Measurements from ENCODE around the gene TRIM33.

TRIM33 gene

GRCh38 chr1:114349891-114350605 lies 161.0 kb downstream of the TRIM33 start:
- no peak for DNase-seq (ENCODE audit: low read depth)

- no peak for DNase-seq (ENCODE audit: low read depth)
Measured at GRCh38 chr1:114347431-114348209, 163.4 kb downstream of the TRIM33 start.

- DNase-seq (ENCODE audit: low read depth): peak; percentile 76
Measured at GRCh38 chr1:114346480-114347029, 164.4 kb downstream of the TRIM33 start.

- DNase-seq (ENCODE audit: low read depth): no peak
Measured at GRCh38 chr1:114345930-114346479, 165.0 kb downstream of the TRIM33 start.

GRCh38 chr1:114344656-114345055 lies 166.3 kb downstream of the TRIM33 start:
- DNase-seq (ENCODE audit: low read depth): no peak
